B cell (primary cell): Measurements from ENCODE around the gene MRAS. TPM values are rescaled to one million over a fixed set of nuclear protein-coding genes. Genes with fewer than 3 reads are reported as not detected.

Source experiments
- ATAC-seq: fragments of 200-7000 bp; cut with Tn5 transposase; one replicate; pipeline ENCODE4 v1.10.0; 2021; ENCODE audit warnings: low read depth, mild to moderate bottlenecking, moderate number of reproducible peaks, moderate library complexity
- CTCF ChIA-PET: fragments of 350-600 bp; sonication (Branson Sonifier 250); formaldehyde crosslinking; loops from one replicate; lab custom pipeline; 2021; ENCODE audit warnings: antibody characterized with exemption, inconsistent platforms; lab: Charles Lee
- POLR2A ChIA-PET: fragments of 350-600 bp; sonication (Branson Sonifier 250); formaldehyde crosslinking; loops from one replicate; lab custom pipeline; 2021; ENCODE audit warnings: antibody characterized with exemption; lab: Charles Lee
- DNase-seq: peaks from one replicate; pipeline ENCODE4 v3.0.0; 2013
- H2AFZ ChIP-seq: 2 replicates; pipeline ENCODE4 v1.6.1; 2012; ENCODE audit warnings: mild to moderate bottlenecking, low read depth, low read length; ENCODE audit not compliant: insufficient read depth, poor library complexity, severe bottlenecking
- H3K27ac ChIP-seq, 2 donors: 1 replicate in 1 of 2; 2 replicates in 1 of 2; pipeline ENCODE4 v1.5.1; 2012 to 2013; ENCODE audit warnings: low read length in 2 of 2, mild to moderate bottlenecking in 2 of 2, moderate library complexity in 1 of 2
- H3K27me3 ChIP-seq, 4 experiments: fragments of 200-600 bp in 1 of 4; sonication (generic) in 1 of 4; replicated peaks in 1 of 4; 1 replicate in 2 of 4; 2 replicates in 2 of 4; pipeline versions ENCODE4 v1.6.1 to v1.7.0; 2013 to 2016; ENCODE audit warnings: low read length in 3 of 4, mild to moderate bottlenecking in 2 of 4, mixed read lengths in 1 of 4, moderate library complexity in 1 of 4; ENCODE audit not compliant: insufficient read depth in 4 of 4, control insufficient read depth in 3 of 4; ENCODE audit errors: control extremely low read depth in 1 of 4
- H3K36me3 ChIP-seq, 2 experiments: replicated peaks in 1 of 2; 1 replicate in 1 of 2; 2 replicates in 1 of 2; pipeline versions ENCODE4 v1.6.1 to v1.7.1; 2013; ENCODE audit warnings: low read length in 1 of 2; ENCODE audit not compliant: insufficient read depth in 2 of 2, control insufficient read depth in 1 of 2; ENCODE audit errors: control extremely low read depth in 1 of 2, extremely low read depth in 1 of 2
- H3K4me1 ChIP-seq, 2 donors: fragments of 200-600 bp in 1 of 2; sonication (generic) in 1 of 2; 1 replicate in 1 of 2; 2 replicates in 1 of 2; pipeline versions ENCODE4 v1.5.1 to v1.6.1; 2013 to 2017; ENCODE audit warnings: low read length in 2 of 2; ENCODE audit not compliant: control insufficient read depth in 2 of 2, insufficient read depth in 2 of 2
- H3K4me2 ChIP-seq: replicated peaks from 2 replicates; pipeline ENCODE3; 2012; ENCODE audit warnings: mild to moderate bottlenecking, low read depth, low read length; ENCODE audit not compliant: poor library complexity, severe bottlenecking
- H3K4me3 ChIP-seq, 5 experiments: fragments of 200-600 bp in 1 of 5; sonication (generic) in 1 of 5; 1 replicate in 3 of 5; 2 replicates in 2 of 5; pipeline versions ENCODE4 v1.5.1 to v1.7.0; 2011 to 2016; ENCODE audit warnings: low read length in 4 of 5, mild to moderate bottlenecking in 4 of 5, low read depth in 2 of 5, control low read depth in 1 of 5, moderate library complexity in 1 of 5; ENCODE audit not compliant: insufficient read depth in 1 of 5; ENCODE audit errors: control extremely low read depth in 1 of 5, extremely low read depth in 1 of 5
- H3K79me2 ChIP-seq: fragments of 200-600 bp; sonication (generic); one replicate; pipeline ENCODE4 v1.6.0; 2016; ENCODE audit warnings: low read length; ENCODE audit not compliant: control insufficient read depth, insufficient read depth
- H3K9ac ChIP-seq: fragments of 200-600 bp; sonication (generic); 2 replicates; pipeline ENCODE4 v1.6.1; 2017; ENCODE audit warnings: mild to moderate bottlenecking, low read length, moderate library complexity
- H3K9me3 ChIP-seq, 3 donors: one replicate each; pipeline versions ENCODE4 v1.6.1 to v1.7.1; 2013; ENCODE audit warnings: low read length in 2 of 3; ENCODE audit not compliant: control insufficient read depth in 2 of 3, insufficient read depth in 1 of 3; ENCODE audit errors: control extremely low read depth in 1 of 3
- H4K20me1 ChIP-seq: 2 replicates; pipeline ENCODE4 v1.6.0; 2012; ENCODE audit warnings: mild to moderate bottlenecking, low read length; ENCODE audit not compliant: insufficient read depth, control insufficient read depth, poor library complexity, severe bottlenecking
- H3K27ac Mint-ChIP-seq: one replicate; pipeline ENCODE4 v1.8.0; 2021; ENCODE audit warnings: mixed read lengths
- H3K27me3 Mint-ChIP-seq: one replicate; pipeline ENCODE4 v1.8.0; 2021; ENCODE audit warnings: mixed read lengths
- H3K4me1 Mint-ChIP-seq: one replicate; pipeline ENCODE4 v1.8.0; 2021; ENCODE audit warnings: mixed read lengths
- H3K4me3 Mint-ChIP-seq: one replicate; pipeline ENCODE4 v1.8.0; 2021; ENCODE audit warnings: mixed read lengths
- H3K9me3 Mint-ChIP-seq: one replicate; pipeline ENCODE4 v1.8.0; 2022; ENCODE audit warnings: mixed read lengths; ENCODE audit not compliant: insufficient read depth
- CTCF ChIP-seq: fragments of 200-600 bp; IDR thresholded peaks from one replicate; pipeline ENCODE4 v1.8.0; 2022; ENCODE audit warnings: antibody characterized with exemption, mild to moderate bottlenecking
- EZH2 ChIP-seq: IDR thresholded peaks from 2 replicates; pipeline ENCODE4 v1.6.1; 2012; ENCODE audit warnings: borderline replicate concordance, low read depth, mild to moderate bottlenecking, moderate library complexity, low read length; ENCODE audit not compliant: insufficient read depth, poor library complexity, severe bottlenecking
- WGBS: methylation state at CpG from one replicate; pipeline ENCODE4 v1.1.5; 2013; ENCODE audit warnings: missing lambda C conversion rate; ENCODE audit not compliant: insufficient coverage; 5-methylcytosine and 5-hydroxymethylcytosine counted together
- intact Hi-C: fragments of 100-400 bp; cut with micrococcal nuclease; formaldehyde crosslinking; loops from one replicate; pipeline ENCODE4 v1.10.0; 2022
- polyA plus RNA-seq: library from polyadenylated mRNA; depleted of rRNA; stranded (reverse); fragments of >200 nt; gene quantifications from 2 replicates; pipeline ENCODE4 v1.2.3, GENCODE V29; 2012
- total RNA-seq, 2 donors: library from RNA; stranded (reverse); fragments of 120-200 nt in 1 of 2; gene quantifications; 1 replicate in 1 of 2; 2 replicates in 1 of 2; pipeline versions ENCODE4 v1.2.3 to v1.2.4, GENCODE V29; 2013 to 2022

The MRAS gene
- total and polyA plus RNA-seq, 2 donors (not counting 1 experiment from before 2014, with no cell fraction given), result 0.03 to 0.22 TPM

- no peak for ATAC-seq
- ChIA-PET CTCF (interaction anchor here (0.6 to 1.2 kb wide), 5 partner anchors 9 to 959 kb away, joined by 3 to 5 read pairs (median 3); no protein-coding TSS in a partner anchor), POLR2A (no interaction called here)
- no peaks in the 10 kb centered on the region for H3K4me1 Mint-ChIP-seq
- H3K4me3 Mint-ChIP-seq, result no peak overlapping the region
- Histone ChIP-seq H3K36me3 (no peaks in the 10 kb centered on the region), H3K9ac (no peak overlapping the region), H3K4me2 (no peak overlapping the region), H3K4me1 (no peaks in the 10 kb centered on the region), H3K27ac (no peak overlapping the region), H3K4me3 (no peak overlapping the region), H2AFZ (no peak overlapping the region), H4K20me1 (no peaks in the 10 kb centered on the region), H3K79me2 (no peaks in the 10 kb centered on the region), H3K27me3 (peaks cover 0 to 20% (median 3%) of the 10 kb centered on the region in 4 experiments), H3K9me3 (peaks cover 0 to 1% (median 0%) of the 10 kb centered on the region in 3 donors)
- TF ChIP-seq EZH2, result no peak
- TF ChIP-seq CTCF, result no peak
- intact Hi-C loops, result no loop called here
- no peaks in the 10 kb centered on the region for H3K9me3 Mint-ChIP-seq
- peaks cover 47% of the 10 kb centered on the region for H3K27me3 Mint-ChIP-seq
- no peak for DNase-seq
- H3K27ac Mint-ChIP-seq, result no peak overlapping the region
- WGBS, result 92% methylated on average over 3 of the region's 3 CpGs
These were observed 59.0 kb downstream of the MRAS start for GRCh38 chr3:138407236-138407907.
